ENCODE results near the gene TRERF1.

The TRERF1 gene

GRCh38 chr6:42239333-42239732 is 212.4 kb downstream of the TRERF1 start:
- H3K4me1 ChIP-seq (ENCODE audit: control insufficient read depth, insufficient read depth, low read length): peaks cover 9% of the 10 kb centered on the region
- peaks cover 13% of the 10 kb centered on the region for H3K36me3 ChIP-seq (ENCODE audit: control insufficient read depth, insufficient read depth, low read length)
- no peaks in the 10 kb centered on the region for H3K27me3 ChIP-seq (ENCODE audit: control insufficient read depth, insufficient read depth, low read length)
- H3K9me3 ChIP-seq (ENCODE audit: control insufficient read depth, insufficient read depth, low read length): no peaks in the 10 kb centered on the region
- H3K9ac ChIP-seq (ENCODE audit: low read depth, low read length): no peak overlapping the region
- H3K4me3 ChIP-seq (ENCODE audit: low read depth, low read length): no peak overlapping the region

- peaks cover 9% of the 10 kb centered on the region for H3K36me3 ChIP-seq (ENCODE audit: control insufficient read depth, insufficient read depth, low read length)
These were observed 213.9 kb downstream of the TRERF1 start for GRCh38 chr6:42237857-42238256.

GRCh38 chr6:42236682-42237473 is 214.8 kb downstream of the TRERF1 start:
- Histone ChIP-seq H3K27me3 (ENCODE audit: control insufficient read depth, insufficient read depth, low read length) (no peaks in the 10 kb centered on the region), H3K9me3 (ENCODE audit: control insufficient read depth, insufficient read depth, low read length) (no peaks in the 10 kb centered on the region), H3K36me3 (ENCODE audit: control insufficient read depth, insufficient read depth, low read length) (peaks cover 11% of the 10 kb centered on the region), H3K4me1 (ENCODE audit: control insufficient read depth, insufficient read depth, low read length) (peaks cover 2% of the 10 kb centered on the region), H3K9ac (ENCODE audit: low read depth, low read length) (no peak overlapping the region), H3K4me3 (ENCODE audit: low read depth, low read length) (no peak overlapping the region)

More at GRCh38 chr6:42237857-42238256, 213.9 kb downstream of the TRERF1 start:
- H3K4me1 ChIP-seq (ENCODE audit: control insufficient read depth, insufficient read depth, low read length): peaks cover 9% of the 10 kb centered on the region
- H3K27me3 ChIP-seq (ENCODE audit: control insufficient read depth, insufficient read depth, low read length): no peaks in the 10 kb centered on the region
- H3K9ac ChIP-seq (ENCODE audit: low read depth, low read length): no peak overlapping the region
- H3K4me3 ChIP-seq (ENCODE audit: low read depth, low read length): no peak overlapping the region
- H3K9me3 ChIP-seq (ENCODE audit: control insufficient read depth, insufficient read depth, low read length): no peaks in the 10 kb centered on the region

- Histone ChIP-seq H3K4me1 (ENCODE audit: control insufficient read depth, insufficient read depth, low read length) (no peaks in the 10 kb centered on the region), H3K36me3 (ENCODE audit: control insufficient read depth, insufficient read depth, low read length) (peaks cover 11% of the 10 kb centered on the region), H3K27me3 (ENCODE audit: control insufficient read depth, insufficient read depth, low read length) (no peaks in the 10 kb centered on the region), H3K4me3 (ENCODE audit: low read depth, low read length) (no peak overlapping the region), H3K9me3 (ENCODE audit: control insufficient read depth, insufficient read depth, low read length) (no peaks in the 10 kb centered on the region), H3K9ac (ENCODE audit: low read depth, low read length) (no peak overlapping the region)
These were observed 215.7 kb downstream of the TRERF1 start for GRCh38 chr6:42236030-42236429.

GRCh38 chr6:42232035-42232434 is 219.7 kb downstream of the TRERF1 start:
- H3K4me3 ChIP-seq (ENCODE audit: low read depth, low read length): no peak overlapping the region
- no peaks in the 10 kb centered on the region for H3K4me1 ChIP-seq (ENCODE audit: control insufficient read depth, insufficient read depth, low read length)
- H3K36me3 ChIP-seq (ENCODE audit: control insufficient read depth, insufficient read depth, low read length): peaks cover 15% of the 10 kb centered on the region

GRCh38 chr6:42230345-42231321 is 221.1 kb downstream of the TRERF1 start:
- Histone ChIP-seq H3K27me3 (ENCODE audit: control insufficient read depth, insufficient read depth, low read length) (no peaks in the 10 kb centered on the region), H3K4me1 (ENCODE audit: control insufficient read depth, insufficient read depth, low read length) (no peaks in the 10 kb centered on the region), H3K4me3 (ENCODE audit: low read depth, low read length) (no peak overlapping the region), H3K9me3 (ENCODE audit: control insufficient read depth, insufficient read depth, low read length) (no peaks in the 10 kb centered on the region), H3K36me3 (ENCODE audit: control insufficient read depth, insufficient read depth, low read length) (peaks cover 12% of the 10 kb centered on the region), H3K9ac (ENCODE audit: low read depth, low read length) (no peak overlapping the region)

More at GRCh38 chr6:42232035-42232434, 219.7 kb downstream of the TRERF1 start:
- Histone ChIP-seq H3K9ac (ENCODE audit: low read depth, low read length) (no peak overlapping the region), H3K9me3 (ENCODE audit: control insufficient read depth, insufficient read depth, low read length) (no peaks in the 10 kb centered on the region), H3K27me3 (ENCODE audit: control insufficient read depth, insufficient read depth, low read length) (no peaks in the 10 kb centered on the region)

- no peaks in the 10 kb centered on the region for H3K9me3 ChIP-seq (ENCODE audit: control insufficient read depth, insufficient read depth, low read length)
- H3K36me3 ChIP-seq (ENCODE audit: control insufficient read depth, insufficient read depth, low read length): peaks cover 12% of the 10 kb centered on the region
- H3K4me1 ChIP-seq (ENCODE audit: control insufficient read depth, insufficient read depth, low read length): no peaks in the 10 kb centered on the region
- H3K9ac ChIP-seq (ENCODE audit: low read depth, low read length): no peak overlapping the region
- no peaks in the 10 kb centered on the region for H3K27me3 ChIP-seq (ENCODE audit: control insufficient read depth, insufficient read depth, low read length)
- H3K4me3 ChIP-seq (ENCODE audit: low read depth, low read length): no peak overlapping the region
These were observed 222.1 kb downstream of the TRERF1 start for GRCh38 chr6:42229506-42230119.

GRCh38 chr6:42228305-42228704 is 223.4 kb downstream of the TRERF1 start:
- Histone ChIP-seq H3K4me3 (ENCODE audit: low read depth, low read length) (no peak overlapping the region), H3K36me3 (ENCODE audit: control insufficient read depth, insufficient read depth, low read length) (peaks cover 12% of the 10 kb centered on the region), H3K9me3 (ENCODE audit: control insufficient read depth, insufficient read depth, low read length) (no peaks in the 10 kb centered on the region), H3K27me3 (ENCODE audit: control insufficient read depth, insufficient read depth, low read length) (no peaks in the 10 kb centered on the region), H3K4me1 (ENCODE audit: control insufficient read depth, insufficient read depth, low read length) (no peaks in the 10 kb centered on the region), H3K9ac (ENCODE audit: low read depth, low read length) (no peak overlapping the region)

GRCh38 chr6:42227173-42227850 is 224.4 kb downstream of the TRERF1 start:
- no peaks in the 10 kb centered on the region for H3K9me3 ChIP-seq (ENCODE audit: control insufficient read depth, insufficient read depth, low read length)
- H3K9ac ChIP-seq (ENCODE audit: low read depth, low read length): no peak overlapping the region
- no peak overlapping the region for H3K4me3 ChIP-seq (ENCODE audit: low read depth, low read length)
- H3K27me3 ChIP-seq (ENCODE audit: control insufficient read depth, insufficient read depth, low read length): no peaks in the 10 kb centered on the region
- peaks cover 9% of the 10 kb centered on the region for H3K36me3 ChIP-seq (ENCODE audit: control insufficient read depth, insufficient read depth, low read length)
- H3K4me1 ChIP-seq (ENCODE audit: control insufficient read depth, insufficient read depth, low read length): no peaks in the 10 kb centered on the region

GRCh38 chr6:42226645-42227143 is 225.0 kb downstream of the TRERF1 start:
- no peak overlapping the region for H3K9ac ChIP-seq (ENCODE audit: low read depth, low read length)
- H3K9me3 ChIP-seq (ENCODE audit: control insufficient read depth, insufficient read depth, low read length): no peaks in the 10 kb centered on the region
- peaks cover 9% of the 10 kb centered on the region for H3K36me3 ChIP-seq (ENCODE audit: control insufficient read depth, insufficient read depth, low read length)
- no peaks in the 10 kb centered on the region for H3K27me3 ChIP-seq (ENCODE audit: control insufficient read depth, insufficient read depth, low read length)
- no peak overlapping the region for H3K4me3 ChIP-seq (ENCODE audit: low read depth, low read length)
- H3K4me1 ChIP-seq (ENCODE audit: control insufficient read depth, insufficient read depth, low read length): no peaks in the 10 kb centered on the region

GRCh38 chr6:42226161-42226611 is 225.5 kb downstream of the TRERF1 start:
- Histone ChIP-seq H3K36me3 (ENCODE audit: control insufficient read depth, insufficient read depth, low read length) (peaks cover 9% of the 10 kb centered on the region), H3K4me3 (ENCODE audit: low read depth, low read length) (no peak overlapping the region), H3K4me1 (ENCODE audit: control insufficient read depth, insufficient read depth, low read length) (no peaks in the 10 kb centered on the region)

More at GRCh38 chr6:42226161-42226611, 225.5 kb downstream of the TRERF1 start:
- Histone ChIP-seq H3K27me3 (ENCODE audit: control insufficient read depth, insufficient read depth, low read length) (no peaks in the 10 kb centered on the region), H3K9me3 (ENCODE audit: control insufficient read depth, insufficient read depth, low read length) (no peaks in the 10 kb centered on the region), H3K9ac (ENCODE audit: low read depth, low read length) (no peak overlapping the region)
